Muscle of arm (tissue), 14 donors: ENCODE measurements around the gene AASDH. TPM values are rescaled to one million over a fixed set of nuclear protein-coding genes. Genes with fewer than 3 reads are reported as not detected.

Experiments used
- DNase-seq: peaks from one replicate; pipeline ENCODE4 v3.0.0-alpha.2; 2013
- long read RNA-seq, 11 donors: transcript quantifications; one replicate each; lab custom pipeline, GENCODE V29; 2026
- polyA plus RNA-seq, 12 donors: library from polyadenylated mRNA; unstranded; fragments of 120-200 nt; gene quantifications; one replicate each; pipeline ENCODE4 v1.2.1, GENCODE V29; 2013; ENCODE audit not compliant: insufficient read length in 12 of 12

The AASDH gene
- polyA plus RNA-seq: 10 to 100 TPM in 9 of 12 donors, 1 to 10 TPM in 2, not detected in 1; 5.9 to 22.0 (median 12.9) TPM
- long read RNA-seq, donor 1, partial matches to known transcripts: 346 of 380 reads
- long read RNA-seq, donor 1, other reads (novel, unspliced or antisense): 33 of 380 reads
- long read RNA-seq, donor 2, partial matches to known transcripts: 5 of 5 reads
- long read RNA-seq, donor 2, other reads (novel, unspliced or antisense): 0 of 5 reads
- long read RNA-seq, donor 3: 0 reads
- long read RNA-seq, donor 4: 0 reads
- long read RNA-seq, donor 5, partial matches to known transcripts: 0 of 2 reads
- long read RNA-seq, donor 5, other reads (novel, unspliced or antisense): 0 of 2 reads
- long read RNA-seq, donor 6: 0 reads
- long read RNA-seq, donor 7: 0 reads
- long read RNA-seq, donor 8, partial matches to known transcripts: 0 of 1 reads
- long read RNA-seq, donor 8, other reads (novel, unspliced or antisense): 0 of 1 reads
- long read RNA-seq, donor 9: 0 reads
- long read RNA-seq, donor 10, partial matches to known transcripts: 0 of 3 reads
- long read RNA-seq, donor 10, other reads (novel, unspliced or antisense): 0 of 3 reads
- long read RNA-seq, donor 11, partial matches to known transcripts: 0 of 2 reads
- long read RNA-seq, donor 11, other reads (novel, unspliced or antisense): 0 of 2 reads

GRCh38 chr4:56387023-56388001 is at the start of gene AASDH:
Gene AASDH (minus strand): TSS chr4:56387491. CDS start chr4:56384299, 3,192 bp downstream.
- DNase-seq: peak; percentile 98

GRCh38 chr4:56435140-56435926 is 48.0 kb upstream of the AASDH start, which contains the start of gene PPAT:
Gene PPAT (minus strand): TSS chr4:56435615. CDS start chr4:56435477, 138 bp downstream.
- peak; percentile 99 for DNase-seq

- peak; percentile 43 for DNase-seq
Observed at GRCh38 chr4:56434599-56435139, 47.4 kb upstream of the AASDH start.

- DNase-seq: no peak
Observed at GRCh38 chr4:56433280-56433679, 46.0 kb upstream of the AASDH start.

- no peak for DNase-seq
Observed at GRCh38 chr4:56430203-56430602, 42.9 kb upstream of the AASDH start.

- DNase-seq: no peak
Observed at GRCh38 chr4:56427179-56427578, 39.9 kb upstream of the AASDH start.

GRCh38 chr4:56426273-56426672 is 39.0 kb upstream of the AASDH start:
- DNase-seq: no peak

GRCh38 chr4:56425518-56425917 is 38.2 kb upstream of the AASDH start:
- no peak for DNase-seq

GRCh38 chr4:56424697-56425514 is 37.6 kb upstream of the AASDH start:
- no peak for DNase-seq

GRCh38 chr4:56424176-56424575 is 36.9 kb upstream of the AASDH start:
- no peak for DNase-seq

- no peak for DNase-seq
Observed at GRCh38 chr4:56417396-56417795, 30.1 kb upstream of the AASDH start.

GRCh38 chr4:56416349-56416748 is 29.1 kb upstream of the AASDH start:
- no peak for DNase-seq

GRCh38 chr4:56414135-56414670 is 26.9 kb upstream of the AASDH start:
- DNase-seq: no peak

- peak; percentile 99 for DNase-seq
Observed at GRCh38 chr4:56410247-56411062, 23.2 kb upstream of the AASDH start.

- peak; percentile 50 for DNase-seq
Observed at GRCh38 chr4:56409511-56410090, 22.3 kb upstream of the AASDH start.

- DNase-seq: no peak
Observed at GRCh38 chr4:56408978-56409377, 21.7 kb upstream of the AASDH start.

GRCh38 chr4:56406151-56406550 is 18.9 kb upstream of the AASDH start:
- no peak for DNase-seq

- no peak for DNase-seq
Observed at GRCh38 chr4:56405016-56405415, 17.7 kb upstream of the AASDH start.
